Left hindlimb (tissue), 1 donor: ENCODE results near the gene HNF4A.
A peak's percentile ranks its signal among the peaks of the same experiment; 100 is the strongest.

Source experiments
- DNase-seq: peaks from one replicate; pipeline ENCODE4 v3.0.0-alpha.2; 2018

Gene HNF4A

DNA sequence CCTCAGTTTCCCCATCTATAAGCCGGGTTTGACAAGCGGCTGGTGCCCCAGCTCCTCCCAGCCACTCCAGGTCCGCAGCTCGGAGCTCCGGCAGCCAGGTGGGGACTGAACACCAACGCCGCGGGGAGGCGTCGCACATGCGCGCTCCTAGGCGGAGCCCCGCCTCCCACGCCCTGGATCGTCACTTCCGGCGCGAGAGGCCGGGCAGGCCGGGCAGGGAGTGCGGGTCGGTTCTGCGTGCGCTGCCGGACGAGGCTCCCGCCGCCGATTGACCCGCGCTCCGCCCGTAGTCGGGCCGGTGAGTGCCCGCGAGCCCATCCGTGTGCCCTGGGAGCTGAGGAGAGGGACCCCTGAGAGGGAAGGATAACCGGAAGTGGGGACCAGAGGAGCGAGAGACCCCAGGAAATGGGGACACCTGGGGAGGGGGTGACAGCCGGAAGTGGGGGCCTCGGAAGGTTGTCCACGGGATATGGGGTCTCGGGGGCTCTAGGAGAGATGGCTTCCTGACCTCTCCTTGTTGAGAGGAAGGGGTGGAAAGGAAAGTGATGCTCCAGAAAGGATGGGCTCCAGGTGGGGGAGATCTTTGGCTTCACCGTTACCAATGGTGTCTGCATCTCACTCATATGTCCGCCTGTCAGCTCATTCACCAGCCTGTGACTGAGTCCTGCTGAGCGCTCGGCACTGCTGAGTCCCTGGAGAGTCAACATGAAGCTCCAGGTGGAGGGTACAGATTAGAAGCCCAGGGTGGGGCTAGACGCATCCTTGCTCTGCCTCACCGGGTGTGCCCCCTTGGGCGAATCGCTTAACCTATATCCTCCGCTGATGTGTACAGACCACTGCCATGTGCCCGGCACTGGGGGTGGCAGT lies 120.4 kb downstream of the HNF4A start, which contains the start of gene TTPAL:
TTPAL (plus strand) TSS at position 181 of the 867 bp plus-strand sequence. CDS start 4,126 bp downstream, outside the sequence.
- DNase-seq: peak; percentile 88

DNA sequence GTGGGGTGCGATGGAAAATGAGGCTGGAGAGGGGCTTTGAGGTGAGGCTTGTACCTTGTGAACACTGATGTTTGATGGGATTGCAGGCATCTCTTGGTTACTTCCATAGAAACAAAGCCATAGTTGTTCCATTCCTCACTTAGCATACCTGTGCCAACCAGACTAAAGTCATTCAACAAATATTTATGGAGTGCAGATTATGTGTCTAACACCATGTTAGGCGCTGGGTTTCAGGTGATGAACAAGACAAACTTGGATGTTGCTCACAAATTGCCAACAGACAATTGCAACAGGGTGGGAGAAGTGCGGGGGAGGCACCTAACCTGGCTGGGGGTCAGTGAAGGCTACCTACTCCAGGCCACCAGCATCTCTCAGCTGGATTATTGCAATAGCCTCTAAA lies 121.7 kb downstream of the HNF4A start:
- no peak for DNase-seq

DNA sequence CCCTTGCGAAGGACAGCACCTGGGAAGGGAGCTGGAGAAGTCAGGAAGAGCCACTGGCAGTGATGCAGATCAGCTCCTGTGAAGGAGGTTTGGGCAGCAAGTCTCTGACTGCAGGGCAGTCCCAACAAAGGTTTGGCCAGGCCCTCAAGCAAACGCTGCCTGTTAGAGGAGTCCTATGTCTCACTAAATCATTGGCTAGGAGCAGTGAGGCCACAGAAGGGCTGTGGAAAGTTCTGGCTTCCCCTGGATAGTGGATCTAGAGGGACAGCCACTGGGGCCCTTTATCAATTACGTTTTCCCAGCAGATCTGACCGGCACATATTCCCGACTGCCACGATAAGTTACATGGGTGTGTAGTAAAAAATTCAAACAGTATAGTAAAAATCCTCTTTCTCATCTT lies 122.7 kb downstream of the HNF4A start:
- DNase-seq: no peak

DNA sequence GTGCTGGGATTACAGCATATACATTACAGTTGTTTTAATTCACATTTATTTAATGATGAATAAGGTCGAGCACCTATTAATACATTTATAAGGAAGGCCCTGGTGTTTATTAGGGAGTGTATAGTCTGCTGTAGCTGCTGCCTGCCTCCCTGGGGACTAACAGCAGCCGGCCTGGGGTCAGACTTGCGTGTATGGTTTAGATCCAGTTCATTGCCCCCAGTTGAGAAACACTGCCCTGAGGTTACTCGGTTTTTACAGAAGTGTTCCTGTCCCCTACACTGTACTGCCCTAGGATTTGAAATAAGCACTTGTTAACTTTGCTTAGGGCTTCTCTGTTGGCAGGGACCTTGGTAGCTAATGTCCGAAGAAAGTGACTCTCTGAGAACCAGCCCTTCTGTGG lies 124.1 kb downstream of the HNF4A start:
- no peak for DNase-seq

DNA sequence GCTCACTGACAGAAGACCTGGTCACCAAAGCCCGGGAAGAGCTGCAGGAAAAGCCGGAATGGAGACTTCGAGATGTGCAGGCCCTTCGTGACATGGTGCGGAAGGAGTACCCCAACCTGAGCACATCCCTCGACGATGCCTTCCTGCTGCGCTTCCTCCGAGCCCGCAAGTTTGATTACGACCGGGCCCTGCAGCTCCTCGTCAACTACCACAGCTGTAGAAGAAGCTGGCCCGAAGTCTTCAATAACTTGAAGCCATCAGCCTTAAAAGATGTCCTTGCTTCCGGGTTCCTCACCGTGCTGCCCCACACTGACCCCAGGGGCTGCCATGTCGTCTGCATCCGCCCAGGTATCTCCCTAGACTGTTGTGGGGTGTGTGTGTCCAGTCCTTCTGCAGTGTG lies 124.6 kb downstream of the HNF4A start:
- DNase-seq: no peak

DNA sequence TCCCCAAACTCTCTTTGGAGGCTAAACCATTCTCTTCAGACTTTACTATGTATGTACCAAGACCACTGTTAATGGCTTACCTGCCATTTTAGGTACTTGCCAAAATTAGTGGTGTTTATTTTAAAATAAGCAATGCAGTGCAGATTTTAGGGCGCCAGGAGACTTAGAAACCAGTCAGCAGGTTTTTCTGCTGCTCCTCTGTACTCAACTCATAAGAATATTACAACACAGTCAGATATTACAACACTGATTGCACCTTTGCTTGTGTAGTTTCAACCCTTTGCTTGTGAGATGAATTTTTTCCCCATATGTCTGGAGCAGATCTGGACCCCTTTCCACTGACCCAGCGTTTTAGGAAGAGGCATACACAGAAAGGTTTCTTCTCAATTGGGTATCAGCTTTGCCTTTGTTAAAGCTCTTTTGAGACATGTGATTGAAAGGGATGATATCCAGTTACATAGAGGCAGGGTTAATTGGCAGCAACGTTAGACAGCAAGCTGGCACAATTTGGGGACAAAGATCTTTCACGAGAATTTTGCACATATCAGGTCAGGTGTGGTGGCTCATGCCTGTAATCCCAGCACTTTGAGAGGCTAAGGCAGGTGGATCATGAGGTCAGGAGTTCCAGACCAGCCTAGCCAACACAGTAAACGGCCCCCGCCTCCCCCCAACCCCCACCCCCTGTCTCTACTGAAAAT lies 126.4 kb downstream of the HNF4A start:
- no peak for DNase-seq

DNA sequence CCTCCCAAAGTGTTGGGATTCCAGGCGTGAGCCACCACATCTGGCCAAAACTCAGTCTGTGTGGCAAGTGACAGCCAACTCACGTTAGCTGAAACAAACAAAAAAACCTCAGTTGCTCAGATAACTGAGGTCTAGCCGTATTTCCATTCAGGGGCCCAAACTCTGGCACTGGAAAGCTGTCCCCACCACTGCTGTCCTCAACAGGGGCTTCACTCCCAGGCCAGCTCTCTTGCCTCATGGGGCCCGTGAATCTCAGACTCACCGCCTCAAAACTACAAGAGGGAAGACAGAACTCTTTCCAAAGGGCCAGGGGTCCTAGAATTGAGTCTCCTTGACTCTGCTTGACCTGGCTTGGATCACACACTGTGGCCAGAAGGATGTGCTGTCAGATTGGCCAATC lies 127.6 kb downstream of the HNF4A start:
- DNase-seq: no peak
